ENCODE measurements around the gene HECW1. TPM values are rescaled to one million over a fixed set of nuclear protein-coding genes. Genes with fewer than 3 reads are reported as not detected.

Gene HECW1
- total RNA-seq, 1 donor: 2.9 TPM

DNA sequence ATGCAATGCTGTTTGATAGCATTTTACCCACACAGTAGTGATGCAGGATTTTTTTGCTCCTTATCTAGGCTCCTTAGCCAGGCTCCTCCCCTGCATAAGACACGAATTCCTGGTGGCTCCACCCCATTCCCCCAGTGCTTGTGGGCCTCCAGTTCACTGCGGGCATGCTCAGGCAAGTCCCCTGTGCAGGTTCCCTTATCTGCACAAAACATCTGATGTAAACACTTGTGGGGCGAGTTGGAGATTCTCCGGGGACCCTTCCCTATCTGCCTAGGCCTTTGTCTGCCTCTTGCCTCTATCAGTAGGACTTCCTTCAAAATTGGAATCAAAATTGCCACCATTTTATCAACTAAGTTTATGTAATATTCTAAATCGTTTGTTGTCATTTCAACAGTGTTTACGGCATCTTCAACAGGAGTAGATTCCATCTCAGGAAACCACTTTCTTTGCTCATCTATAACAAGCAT lies 465.1 kb downstream of the HECW1 start:
- TF ChIP-seq CTCF (IDR thresholded peaks at IDR 0.05; ENCODE audit: extremely low read depth, low read depth, low read length): no peak
- Histone ChIP-seq H3K4me1 (ENCODE audit: insufficient read depth, low read length) (peaks cover 17% of the 10 kb centered on the region), H3K4me2 (ENCODE audit: insufficient read depth, low read length) (no peak overlapping the region), H3K27me3 (ENCODE audit: insufficient read depth, low read length) (no peaks in the 10 kb centered on the region), H3K4me3 (ENCODE audit: insufficient read depth, low read length) (no peak overlapping the region), H3K9me3 (ENCODE audit: low read depth, low read length) (no peaks in the 10 kb centered on the region), H4K20me1 (ENCODE audit: insufficient read depth, low read length) (no peaks in the 10 kb centered on the region), H2AFZ (ENCODE audit: low read length) (no peak overlapping the region), H3K27ac (ENCODE audit: low read depth, low read length) (no peak overlapping the region), H3K36me3 (ENCODE audit: insufficient read depth, low read length) (no peaks in the 10 kb centered on the region), H3K79me2 (ENCODE audit: insufficient read depth, low read length) (no peaks in the 10 kb centered on the region)
- no peak for DNase-seq (ENCODE audit: insufficient read length, low spot score, missing footprints)

GRCh38 chr7:43582503-43583423 lies 470.3 kb downstream of the HECW1 start, which contains the start of gene STK17A:
STK17A (plus strand) TSS chr7:43583108; CDS start chr7:43583244, 136 bp downstream.
- Histone ChIP-seq H3K4me1 (ENCODE audit: insufficient read depth, low read length) (peaks cover 27% of the 10 kb centered on the region), H3K36me3 (ENCODE audit: insufficient read depth, low read length) (no peaks in the 10 kb centered on the region), H2AFZ (ENCODE audit: low read length) (peak within 1 kb of the TSS; percentile 60), H3K4me3 (ENCODE audit: insufficient read depth, low read length) (peak within 1 kb of the TSS; percentile 95), H3K27ac (ENCODE audit: low read depth, low read length) (peak within 1 kb of the TSS; percentile 97), H4K20me1 (ENCODE audit: insufficient read depth, low read length) (peaks cover 36% of the 10 kb centered on the region), H3K4me2 (ENCODE audit: insufficient read depth, low read length) (peak within 1 kb of the TSS; percentile 89), H3K79me2 (ENCODE audit: insufficient read depth, low read length) (peaks cover 48% of the 10 kb centered on the region), H3K27me3 (ENCODE audit: insufficient read depth, low read length) (no peaks in the 10 kb centered on the region), H3K9me3 (ENCODE audit: low read depth, low read length) (no peaks in the 10 kb centered on the region)
- peak; percentile 96 for DNase-seq (ENCODE audit: insufficient read length, low spot score, missing footprints)
- peak; percentile 93 for TF ChIP-seq CTCF (IDR thresholded peaks at IDR 0.05; ENCODE audit: extremely low read depth, low read depth, low read length)

GRCh38 chr7:43583424-43584194 lies 471.2 kb downstream of the HECW1 start:
- no peaks in the 10 kb centered on the region for H3K27me3 ChIP-seq (ENCODE audit: insufficient read depth, low read length)
- peak overlapping the region; percentile 97 for H3K27ac ChIP-seq (ENCODE audit: low read depth, low read length)
- peaks cover 57% of the 10 kb centered on the region for H3K79me2 ChIP-seq (ENCODE audit: insufficient read depth, low read length)
- peak; percentile 62 for DNase-seq (ENCODE audit: insufficient read length, low spot score, missing footprints)
- H3K9me3 ChIP-seq (ENCODE audit: low read depth, low read length): no peaks in the 10 kb centered on the region
- no peaks in the 10 kb centered on the region for H3K36me3 ChIP-seq (ENCODE audit: insufficient read depth, low read length)
- peak overlapping the region; percentile 95 for H3K4me3 ChIP-seq (ENCODE audit: insufficient read depth, low read length)
- TF ChIP-seq CTCF (IDR thresholded peaks at IDR 0.05; ENCODE audit: extremely low read depth, low read depth, low read length): peak; percentile 8
- peak overlapping the region; percentile 85 for H3K4me2 ChIP-seq (ENCODE audit: insufficient read depth, low read length)
- peaks cover 43% of the 10 kb centered on the region for H4K20me1 ChIP-seq (ENCODE audit: insufficient read depth, low read length)
- H3K4me1 ChIP-seq (ENCODE audit: insufficient read depth, low read length): peaks cover 35% of the 10 kb centered on the region
- H2AFZ ChIP-seq (ENCODE audit: low read length): no peak overlapping the region
